Cardiac fibroblast (primary cell): ENCODE results near the gene C1orf232.
A peak's percentile ranks its signal among the peaks of the same experiment; 100 is the strongest.

Experiments
- DNase-seq, 2 donors: peaks; one replicate each; pipeline versions ENCODE4 v3.0.0 to v3.0.0-alpha.2; 2010; ENCODE audit warnings: low read depth in 2 of 2
- H3K4me3 ChIP-seq, 2 donors: replicated peaks in 1 of 2; 1 replicate in 1 of 2; 2 replicates in 1 of 2; pipeline ENCODE4 v1.5.1; 2011; ENCODE audit warnings: low read depth in 2 of 2, low read length in 2 of 2, mild to moderate bottlenecking in 2 of 2, moderate library complexity in 1 of 2
- CTCF ChIP-seq: IDR thresholded peaks from one replicate; pipeline ENCODE4 v1.5.1; 2011; ENCODE audit warnings: low read depth, mild to moderate bottlenecking, low read length, inconsistent platforms

The C1orf232 gene

DNA sequence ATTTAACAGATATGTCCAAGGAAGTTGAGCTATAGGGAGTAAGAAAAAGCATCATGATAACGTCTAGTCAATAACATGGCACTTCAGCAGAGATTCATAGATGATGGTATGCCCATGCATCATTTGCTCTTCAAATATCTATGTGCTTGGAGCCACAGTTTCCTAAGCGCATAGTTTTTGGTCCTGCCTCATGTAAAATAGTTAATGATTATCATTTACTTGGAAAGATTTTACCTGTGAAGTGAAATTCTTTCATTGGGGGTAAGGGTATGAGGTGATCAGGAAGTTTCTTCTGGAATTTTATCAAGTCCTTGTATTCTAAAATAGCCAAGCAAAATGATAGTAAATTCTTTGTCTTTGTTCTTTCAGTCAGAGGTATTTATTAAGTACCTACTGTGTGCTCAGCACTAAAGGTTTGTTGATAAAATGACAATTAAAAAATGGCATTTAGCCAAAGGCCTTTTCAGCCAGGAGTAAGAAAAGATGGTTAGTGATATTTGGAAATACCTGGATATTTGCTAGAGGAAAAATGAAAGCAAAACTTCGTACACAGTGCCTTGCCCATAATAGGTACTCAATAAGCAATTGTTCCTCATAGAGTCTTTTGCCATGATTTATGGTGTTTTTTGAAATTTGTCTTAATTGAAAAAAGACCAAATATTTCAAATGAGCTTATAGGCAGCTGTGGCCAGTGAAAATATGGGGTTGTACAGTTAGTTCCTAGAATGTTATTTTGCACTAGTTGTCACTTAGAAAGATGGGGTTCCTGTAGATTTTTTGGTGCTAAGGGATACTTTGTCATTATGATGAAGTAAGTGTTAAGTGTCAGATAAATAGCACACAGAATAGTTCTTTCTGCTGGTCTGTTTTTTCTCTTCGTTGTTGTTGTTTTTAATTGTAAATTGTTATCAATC lies 44.1 kb downstream of the C1orf232 start:
- no peak for DNase-seq
- TF ChIP-seq CTCF = no peak
- no peak overlapping the region for H3K4me3 ChIP-seq

GRCh38 chr1:26122988-26123973 lies 45.5 kb downstream of the C1orf232 start:
- TF ChIP-seq CTCF = no peak
- DNase-seq = peak; percentile 29 to 74
- H3K4me3 ChIP-seq = no peak overlapping the region

GRCh38 chr1:26121854-26122773 lies 46.6 kb downstream of the C1orf232 start:
- no peak for TF ChIP-seq CTCF
- peak in 1 of 2 donors; percentile 23 for DNase-seq
- no peak overlapping the region for H3K4me3 ChIP-seq

GRCh38 chr1:26119892-26120608 lies 48.7 kb downstream of the C1orf232 start:
- no peak overlapping the region for H3K4me3 ChIP-seq
- TF ChIP-seq CTCF = no peak
- DNase-seq = no peak

DNA sequence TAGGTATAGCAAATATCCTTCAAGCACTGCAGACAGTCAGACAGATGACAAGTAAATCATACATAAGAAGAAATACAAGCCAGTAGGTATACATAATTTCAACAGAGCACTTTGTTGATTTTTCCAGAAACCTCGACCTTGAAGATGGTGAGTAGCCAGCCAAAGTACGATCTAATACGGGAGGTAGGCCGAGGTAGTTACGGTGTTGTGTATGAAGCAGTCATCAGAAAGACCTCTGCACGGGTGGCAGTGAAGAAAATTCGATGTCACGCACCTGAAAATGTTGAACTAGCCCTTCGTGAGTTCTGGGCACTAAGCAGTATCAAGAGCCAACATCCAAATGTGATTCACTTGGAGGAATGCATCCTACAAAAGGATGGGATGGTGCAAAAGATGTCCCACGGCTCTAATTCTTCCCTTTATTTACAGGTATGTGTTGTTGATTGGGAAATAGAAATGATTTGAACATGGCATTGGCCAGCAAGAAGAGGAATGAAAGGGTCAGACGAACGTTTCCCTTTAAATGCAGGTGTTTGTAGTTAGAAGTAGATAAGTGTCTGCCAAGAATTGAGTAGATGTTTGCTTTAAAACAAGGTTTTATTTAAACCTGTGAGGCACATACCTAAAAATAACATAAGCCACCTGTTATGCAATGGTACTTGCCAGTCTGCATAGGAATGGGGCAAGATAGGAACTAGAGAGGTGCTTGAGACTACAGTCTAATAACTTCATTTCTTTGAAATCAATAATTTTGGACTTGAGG lies 54.4 kb downstream of the C1orf232 start:
- no peak for DNase-seq
- no peak for TF ChIP-seq CTCF
- no peak overlapping the region for H3K4me3 ChIP-seq
